ENCODE results near the gene SNRPB.
"Not testable (repeated sequence)": the region's sequence is repeated elsewhere in the genome, so short reads cannot be mapped to it uniquely, and the experiment has no call there.

SNRPB gene

GRCh38 chr20:2507875-2508630, 37.5 kb upstream of the SNRPB start:
- no peaks in the 10 kb centered on the region for H3K9me3 ChIP-seq (ENCODE audit: control insufficient read depth in 5 of 5, low read length in 5 of 5)
- peaks cover 4 to 25% (median 19%) of the 10 kb centered on the region in 5 donors for H3K4me1 ChIP-seq (ENCODE audit: control insufficient read depth in 5 of 5, insufficient read depth in 5 of 5, low read length in 5 of 5)
- H3K9ac ChIP-seq (ENCODE audit: low read length in 5 of 5) = peak overlapping the region; percentile 85 to 97 (median 89)
- no peaks in the 10 kb centered on the region for H3K27me3 ChIP-seq (ENCODE audit: control insufficient read depth in 5 of 5, insufficient read depth in 4 of 5, low read length in 5 of 5)
- peak overlapping the region; percentile 91 for H3K27ac ChIP-seq (ENCODE audit: low read depth, low read length)
- peak overlapping the region; percentile 71 to 92 (median 85) for H3K4me3 ChIP-seq (ENCODE audit: low read depth in 1 of 5, low read length in 5 of 5)
- no peaks in the 10 kb centered on the region for H3K36me3 ChIP-seq (ENCODE audit: control insufficient read depth in 5 of 5, insufficient read depth in 5 of 5, low read length in 5 of 5)

GRCh38 chr20:2507464-2507863, 36.9 kb upstream of the SNRPB start:
- Histone ChIP-seq H3K4me3 (ENCODE audit: low read depth in 1 of 5, low read length in 5 of 5) (peak overlapping the region in 3 of 5 donors; percentile 82 to 92 (median 90)), H3K4me1 (ENCODE audit: control insufficient read depth in 5 of 5, insufficient read depth in 5 of 5, low read length in 5 of 5) (peaks cover 4 to 25% (median 19%) of the 10 kb centered on the region in 5 donors), H3K27me3 (ENCODE audit: control insufficient read depth in 5 of 5, insufficient read depth in 4 of 5, low read length in 5 of 5) (no peaks in the 10 kb centered on the region), H3K36me3 (ENCODE audit: control insufficient read depth in 5 of 5, insufficient read depth in 5 of 5, low read length in 5 of 5) (no peaks in the 10 kb centered on the region), H3K27ac (ENCODE audit: low read depth, low read length) (peak overlapping the region; percentile 91), H3K9me3 (ENCODE audit: control insufficient read depth in 5 of 5, low read length in 5 of 5) (no peaks in the 10 kb centered on the region), H3K9ac (ENCODE audit: low read length in 5 of 5) (peak overlapping the region in 4 of 5 donors; percentile 85 to 97 (median 88))

- not testable (repeated sequence) for H3K9me3 ChIP-seq (ENCODE audit: control insufficient read depth in 5 of 5, low read length in 5 of 5); H3K27me3 ChIP-seq (ENCODE audit: control insufficient read depth in 5 of 5, insufficient read depth in 4 of 5, low read length in 5 of 5); H3K4me3 ChIP-seq (ENCODE audit: low read depth in 1 of 5, low read length in 5 of 5); H3K9ac ChIP-seq (ENCODE audit: low read length in 5 of 5); H3K27ac ChIP-seq (ENCODE audit: low read depth, low read length); H3K36me3 ChIP-seq (ENCODE audit: control insufficient read depth in 5 of 5, insufficient read depth in 5 of 5, low read length in 5 of 5)
- peaks cover 4 to 25% (median 19%) of the 10 kb centered on the region in 5 donors for H3K4me1 ChIP-seq (ENCODE audit: control insufficient read depth in 5 of 5, insufficient read depth in 5 of 5, low read length in 5 of 5)
Observed at GRCh38 chr20:2506426-2506825, 35.8 kb upstream of the SNRPB start.

GRCh38 chr20:2504803-2505202, 34.2 kb upstream of the SNRPB start:
- not testable (repeated sequence) for H3K9ac ChIP-seq (ENCODE audit: low read length in 5 of 5); H3K27me3 ChIP-seq (ENCODE audit: control insufficient read depth in 5 of 5, insufficient read depth in 4 of 5, low read length in 5 of 5); H3K27ac ChIP-seq (ENCODE audit: low read depth, low read length); H3K4me3 ChIP-seq (ENCODE audit: low read depth in 1 of 5, low read length in 5 of 5); H3K9me3 ChIP-seq (ENCODE audit: control insufficient read depth in 5 of 5, low read length in 5 of 5)
- peaks cover 4 to 23% (median 19%) of the 10 kb centered on the region in 5 donors for H3K4me1 ChIP-seq (ENCODE audit: control insufficient read depth in 5 of 5, insufficient read depth in 5 of 5, low read length in 5 of 5)
- peaks cover 2 to 12% (median 9%) of the 10 kb centered on the region in 5 donors for H3K36me3 ChIP-seq (ENCODE audit: control insufficient read depth in 5 of 5, insufficient read depth in 5 of 5, low read length in 5 of 5)

- not testable (repeated sequence) for H3K9me3 ChIP-seq (ENCODE audit: control insufficient read depth in 5 of 5, low read length in 5 of 5); H3K27me3 ChIP-seq (ENCODE audit: control insufficient read depth in 5 of 5, insufficient read depth in 4 of 5, low read length in 5 of 5); H3K4me3 ChIP-seq (ENCODE audit: low read depth in 1 of 5, low read length in 5 of 5); H3K4me1 ChIP-seq (ENCODE audit: control insufficient read depth in 5 of 5, insufficient read depth in 5 of 5, low read length in 5 of 5); H3K27ac ChIP-seq (ENCODE audit: low read depth, low read length); H3K9ac ChIP-seq (ENCODE audit: low read length in 5 of 5)
- peaks cover 7 to 28% (median 23%) of the 10 kb centered on the region in 5 donors for H3K36me3 ChIP-seq (ENCODE audit: control insufficient read depth in 5 of 5, insufficient read depth in 5 of 5, low read length in 5 of 5)
Observed at GRCh38 chr20:2502808-2503384, 32.3 kb upstream of the SNRPB start.

- Histone ChIP-seq H3K36me3 (ENCODE audit: control insufficient read depth in 5 of 5, insufficient read depth in 5 of 5, low read length in 5 of 5) (peaks cover 35 to 84% (median 53%) of the 10 kb centered on the region in 5 donors), H3K27ac (ENCODE audit: low read depth, low read length) (no peak overlapping the region), H3K9ac (ENCODE audit: low read length in 5 of 5) (no peak overlapping the region), H3K4me3 (ENCODE audit: low read depth in 1 of 5, low read length in 5 of 5) (no peak overlapping the region), H3K9me3 (ENCODE audit: control insufficient read depth in 5 of 5, low read length in 5 of 5) (no peaks in the 10 kb centered on the region), H3K4me1 (ENCODE audit: control insufficient read depth in 5 of 5, insufficient read depth in 5 of 5, low read length in 5 of 5) (no peaks in the 10 kb centered on the region), H3K27me3 (ENCODE audit: control insufficient read depth in 5 of 5, insufficient read depth in 4 of 5, low read length in 5 of 5) (no peaks in the 10 kb centered on the region)
Observed at GRCh38 chr20:2485661-2486060, 15.1 kb upstream of the SNRPB start.

GRCh38 chr20:2485080-2485479, 14.5 kb upstream of the SNRPB start:
- Histone ChIP-seq H3K9me3 (ENCODE audit: control insufficient read depth in 5 of 5, low read length in 5 of 5) (no peaks in the 10 kb centered on the region), H3K36me3 (ENCODE audit: control insufficient read depth in 5 of 5, insufficient read depth in 5 of 5, low read length in 5 of 5) (peaks cover 32 to 81% (median 53%) of the 10 kb centered on the region in 5 donors), H3K4me1 (ENCODE audit: control insufficient read depth in 5 of 5, insufficient read depth in 5 of 5, low read length in 5 of 5) (no peaks in the 10 kb centered on the region), H3K27me3 (ENCODE audit: control insufficient read depth in 5 of 5, insufficient read depth in 4 of 5, low read length in 5 of 5) (no peaks in the 10 kb centered on the region), H3K27ac (ENCODE audit: low read depth, low read length) (no peak overlapping the region), H3K4me3 (ENCODE audit: low read depth in 1 of 5, low read length in 5 of 5) (no peak overlapping the region), H3K9ac (ENCODE audit: low read length in 5 of 5) (no peak overlapping the region)

- Histone ChIP-seq H3K9me3 (ENCODE audit: control insufficient read depth in 5 of 5, low read length in 5 of 5) (no peaks in the 10 kb centered on the region), H3K27me3 (ENCODE audit: control insufficient read depth in 5 of 5, insufficient read depth in 4 of 5, low read length in 5 of 5) (no peaks in the 10 kb centered on the region), H3K4me3 (ENCODE audit: low read depth in 1 of 5, low read length in 5 of 5) (no peak overlapping the region), H3K9ac (ENCODE audit: low read length in 5 of 5) (no peak overlapping the region), H3K4me1 (ENCODE audit: control insufficient read depth in 5 of 5, insufficient read depth in 5 of 5, low read length in 5 of 5) (no peaks in the 10 kb centered on the region), H3K36me3 (ENCODE audit: control insufficient read depth in 5 of 5, insufficient read depth in 5 of 5, low read length in 5 of 5) (peaks cover 22 to 73% (median 48%) of the 10 kb centered on the region in 5 donors), H3K27ac (ENCODE audit: low read depth, low read length) (no peak overlapping the region)
Observed at GRCh38 chr20:2483504-2483903, 12.9 kb upstream of the SNRPB start.

GRCh38 chr20:2480381-2480780, 9.8 kb upstream of the SNRPB start:
- Histone ChIP-seq H3K4me3 (ENCODE audit: low read depth in 1 of 5, low read length in 5 of 5) (no peak overlapping the region), H3K9ac (ENCODE audit: low read length in 5 of 5) (no peak overlapping the region)

More at GRCh38 chr20:2480381-2480780, 9.8 kb upstream of the SNRPB start:
- Histone ChIP-seq H3K27ac (ENCODE audit: low read depth, low read length) (no peak overlapping the region), H3K9me3 (ENCODE audit: control insufficient read depth in 5 of 5, low read length in 5 of 5) (no peaks in the 10 kb centered on the region), H3K4me1 (ENCODE audit: control insufficient read depth in 5 of 5, insufficient read depth in 5 of 5, low read length in 5 of 5) (peaks cover 2 to 22% (median 21%) of the 10 kb centered on the region in 5 donors), H3K27me3 (ENCODE audit: control insufficient read depth in 5 of 5, insufficient read depth in 4 of 5, low read length in 5 of 5) (no peaks in the 10 kb centered on the region), H3K36me3 (ENCODE audit: control insufficient read depth in 5 of 5, insufficient read depth in 5 of 5, low read length in 5 of 5) (peaks cover 8 to 50% (median 36%) of the 10 kb centered on the region in 5 donors)

Data from subcutaneous abdominal adipose tissue (tissue), 5 donors.